Glomerular endothelial cell (primary cell): Measurements from ENCODE around the gene NDUFS6. TPM values are rescaled to one million over a fixed set of nuclear protein-coding genes. Genes with fewer than 3 reads are reported as not detected.
"Not testable (repeated sequence)": the region's sequence is repeated elsewhere in the genome, so short reads cannot be mapped to it uniquely, and the experiment has no call there.

Experiments used
- DNase-seq: peaks from one replicate; pipeline ENCODE4 v3.0.0-alpha.2; 2011; ENCODE audit warnings: low read depth, low spot score; ENCODE audit errors: extremely low read depth
- total RNA-seq: library from RNA; depleted of rRNA; stranded (reverse); fragments of >200 nt; gene quantifications from 2 replicates; pipeline ENCODE4 v1.2.3, GENCODE V29; 2015

The NDUFS6 gene
- total RNA-seq, 1 donor from 2014 or later = 71.9 TPM

DNA sequence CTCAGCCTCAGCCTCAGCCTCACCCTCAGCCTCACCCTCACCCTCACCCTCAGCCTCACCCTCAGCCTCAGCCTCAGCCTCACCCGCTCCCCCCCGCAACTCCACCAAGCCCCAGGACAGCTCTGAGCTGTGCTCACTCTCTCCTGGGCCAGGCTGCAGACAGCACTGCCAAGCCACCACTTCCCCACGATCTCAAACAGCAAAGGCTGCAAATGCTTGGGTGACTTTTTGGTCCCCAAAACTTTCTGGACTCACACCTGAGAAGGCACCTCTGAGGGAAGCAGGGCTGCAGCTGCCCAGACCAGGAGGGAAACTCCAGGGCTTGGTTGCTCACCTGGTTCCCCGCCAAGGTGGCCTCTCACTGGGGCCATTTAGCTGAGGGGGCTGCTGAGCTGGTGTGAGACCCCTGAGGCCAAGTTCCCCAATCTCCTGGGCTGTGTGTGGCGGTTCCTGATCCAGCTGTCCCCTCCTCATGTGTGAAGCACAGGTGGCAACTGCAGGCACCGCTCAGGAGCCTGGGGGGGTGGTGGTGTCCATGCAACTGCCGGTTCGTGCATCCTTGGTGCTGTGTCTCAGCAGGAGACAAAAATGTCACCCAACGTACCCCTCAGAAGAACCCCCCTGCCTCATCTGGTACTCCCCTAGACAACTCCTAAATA lies 19.4 kb upstream of the NDUFS6 start:
- no peak for DNase-seq

DNA sequence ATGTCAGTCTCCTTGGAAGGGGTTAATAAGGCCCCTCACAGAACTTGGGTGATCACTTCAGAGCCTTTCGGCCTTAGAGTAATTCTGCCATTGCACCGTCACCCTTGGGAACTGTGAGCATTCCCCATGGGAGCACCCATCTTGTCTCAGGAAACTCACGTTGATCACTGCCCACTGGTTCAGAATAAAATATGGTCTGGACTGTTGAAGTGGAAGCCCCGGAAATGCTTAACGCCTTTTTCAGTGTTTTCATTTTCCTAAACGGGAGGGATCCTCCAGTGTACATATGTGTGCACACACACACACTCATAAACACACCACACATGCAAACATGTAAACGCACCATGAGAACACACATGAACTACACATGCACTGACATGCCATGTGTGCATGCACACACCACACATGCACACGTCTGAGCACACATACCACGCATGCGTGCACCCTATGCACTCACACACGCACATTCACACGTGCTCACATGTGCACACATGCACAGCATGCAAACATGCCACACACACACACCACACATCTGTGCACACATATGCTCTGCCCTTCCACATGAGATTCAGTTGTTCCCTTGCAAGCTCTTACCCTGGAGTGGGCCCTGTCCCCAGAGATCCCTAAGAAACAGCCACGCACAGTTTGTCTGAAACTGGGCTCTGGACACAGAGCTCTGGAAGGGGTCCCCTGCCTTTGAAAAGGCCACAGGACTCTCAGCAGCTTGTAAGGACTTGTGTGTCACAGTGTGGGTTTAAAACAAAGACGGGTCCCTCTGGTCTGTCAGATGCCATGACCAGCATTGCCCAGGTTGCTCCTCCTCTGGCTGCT lies 18.6 kb upstream of the NDUFS6 start:
- no peak for DNase-seq

DNA sequence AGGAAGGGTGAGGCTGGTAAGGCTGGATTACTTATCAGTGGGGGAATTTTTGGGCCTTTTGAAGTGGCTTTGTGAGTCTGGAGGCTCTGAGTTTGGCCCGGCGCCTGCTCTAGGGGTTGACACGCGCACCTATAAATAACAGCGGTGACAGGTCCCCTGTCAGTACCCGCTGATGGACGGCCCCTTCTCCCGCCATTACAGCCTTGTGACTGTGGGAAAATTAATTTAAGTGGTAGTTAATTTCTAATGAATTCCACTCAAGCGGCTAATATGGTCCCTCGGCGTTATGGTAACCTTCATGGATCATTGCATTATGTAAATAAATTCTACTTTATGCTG lies 18.0 kb upstream of the NDUFS6 start:
- DNase-seq = no peak

DNA sequence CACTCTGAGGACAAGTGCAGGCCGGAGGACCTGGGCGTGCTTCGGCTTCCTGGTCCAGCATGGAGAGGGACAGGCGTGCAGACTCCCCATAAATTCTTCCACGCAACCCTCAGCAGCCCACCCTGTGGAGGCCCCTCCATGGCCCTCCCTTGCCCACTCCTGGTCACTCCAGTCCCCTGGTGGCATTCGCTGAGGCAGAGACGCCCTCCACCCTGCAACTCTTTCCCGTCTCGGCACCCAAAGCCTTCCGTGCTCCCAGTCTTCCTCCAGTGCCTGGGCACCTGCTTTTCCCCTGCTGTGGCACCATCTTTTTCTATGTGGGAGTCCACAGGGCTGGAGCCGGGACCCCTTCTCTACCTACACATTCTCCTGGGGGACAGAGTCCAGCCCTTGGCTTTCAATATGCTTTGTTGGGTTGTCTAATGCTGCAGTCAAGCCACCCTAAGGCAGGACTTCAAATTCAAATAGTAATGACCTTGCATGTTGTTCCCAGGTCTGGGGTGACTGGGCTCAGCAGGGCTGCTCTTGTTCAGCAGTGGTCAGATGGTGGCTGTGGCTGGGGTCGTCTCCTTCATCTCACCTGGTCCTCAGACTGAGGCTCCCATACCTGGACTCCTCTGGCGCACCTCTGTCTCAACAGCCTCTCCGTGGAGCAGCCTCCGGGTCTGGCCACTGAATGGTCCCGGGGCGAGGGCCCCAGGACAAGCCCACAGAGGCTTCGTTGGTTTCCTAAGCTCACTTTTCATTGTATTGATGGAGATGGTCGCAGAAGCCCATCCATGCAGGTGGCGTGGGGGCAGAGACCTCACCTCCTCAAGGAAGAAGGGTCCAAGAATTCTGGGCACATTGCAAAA lies 16.8 kb upstream of the NDUFS6 start:
- no peak for DNase-seq

DNA sequence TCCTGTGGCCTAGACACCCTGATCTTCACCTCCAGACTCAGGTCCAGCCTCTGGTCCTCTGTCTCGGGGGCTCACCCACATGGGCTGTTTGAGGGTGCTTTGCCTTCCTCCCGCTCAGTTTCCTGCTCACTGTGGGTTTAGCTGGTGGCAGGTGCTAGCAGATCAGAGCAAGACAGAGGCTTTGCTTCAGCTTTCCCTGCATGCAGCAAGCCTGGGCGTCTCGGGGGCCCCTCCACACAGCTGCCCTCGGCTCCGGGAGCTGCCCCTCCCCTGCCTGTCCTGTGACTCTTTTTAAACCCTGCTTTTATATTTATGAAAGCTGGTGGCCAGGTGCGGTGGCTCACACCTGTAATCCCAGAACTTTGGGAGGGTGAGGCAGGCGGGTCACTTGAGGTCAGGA lies 16.1 kb upstream of the NDUFS6 start:
- DNase-seq = no peak

DNA sequence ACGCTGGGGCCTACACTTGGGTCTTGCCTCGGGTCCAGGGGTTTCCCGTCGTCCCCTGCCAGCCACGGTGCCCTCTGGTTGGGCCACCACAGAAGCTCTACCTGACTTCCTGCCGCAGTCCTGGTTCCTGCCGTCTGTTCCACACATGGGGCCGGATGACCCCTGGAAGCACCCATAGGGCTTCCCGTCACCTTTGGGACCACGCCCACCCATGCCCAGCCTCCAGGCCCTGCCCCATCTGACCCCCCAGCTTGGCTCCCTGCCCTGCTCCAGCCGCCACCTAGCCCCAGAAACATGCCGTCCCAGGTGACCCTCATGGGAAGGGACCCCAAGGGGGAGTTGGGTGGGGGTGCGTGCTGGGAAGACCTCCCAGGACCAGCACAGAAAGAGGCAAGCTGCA lies 15.2 kb upstream of the NDUFS6 start:
- DNase-seq = no peak

DNA sequence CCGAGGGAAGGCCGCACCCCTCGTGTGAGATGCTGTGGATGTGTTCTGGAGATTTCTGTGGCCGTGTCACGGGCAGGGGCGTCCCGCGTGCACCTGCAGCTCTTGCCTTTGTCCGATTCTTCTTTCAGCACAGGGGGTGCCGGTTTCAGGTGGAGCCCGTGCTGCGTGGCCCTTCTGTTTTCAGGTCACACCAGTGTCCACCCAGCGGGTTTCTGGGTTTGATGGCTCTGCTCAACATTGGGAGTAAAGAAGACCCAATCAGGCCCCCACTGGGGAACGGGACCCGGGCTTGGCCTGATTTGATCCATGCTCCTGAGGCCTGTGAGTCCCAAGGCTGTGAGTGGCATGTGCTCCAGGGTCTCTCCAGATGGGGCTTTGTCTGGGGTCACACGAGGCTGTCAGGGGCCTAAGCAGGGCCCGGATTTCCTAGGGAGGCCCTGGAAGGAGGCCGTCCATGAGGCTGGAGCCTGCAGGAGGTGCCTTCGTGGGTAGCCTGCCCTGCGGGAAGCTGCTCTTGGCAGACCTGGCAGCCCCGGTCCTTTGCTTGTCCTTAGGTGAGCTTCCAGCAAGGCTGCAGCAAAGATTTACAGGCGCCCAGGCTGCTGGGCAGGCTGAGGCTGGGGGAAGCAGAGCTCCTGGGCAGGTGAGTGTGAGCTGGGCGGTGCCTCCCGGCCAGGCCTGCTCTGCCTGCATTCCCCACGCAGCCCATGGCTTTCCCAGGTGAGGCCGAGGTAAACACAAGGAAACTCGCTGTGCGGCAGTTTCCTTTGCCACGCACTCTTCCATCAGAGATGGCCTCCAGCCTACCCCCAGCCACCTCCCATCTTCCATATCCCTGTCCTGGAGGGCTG lies 14.4 kb upstream of the NDUFS6 start:
- DNase-seq = no peak

DNA sequence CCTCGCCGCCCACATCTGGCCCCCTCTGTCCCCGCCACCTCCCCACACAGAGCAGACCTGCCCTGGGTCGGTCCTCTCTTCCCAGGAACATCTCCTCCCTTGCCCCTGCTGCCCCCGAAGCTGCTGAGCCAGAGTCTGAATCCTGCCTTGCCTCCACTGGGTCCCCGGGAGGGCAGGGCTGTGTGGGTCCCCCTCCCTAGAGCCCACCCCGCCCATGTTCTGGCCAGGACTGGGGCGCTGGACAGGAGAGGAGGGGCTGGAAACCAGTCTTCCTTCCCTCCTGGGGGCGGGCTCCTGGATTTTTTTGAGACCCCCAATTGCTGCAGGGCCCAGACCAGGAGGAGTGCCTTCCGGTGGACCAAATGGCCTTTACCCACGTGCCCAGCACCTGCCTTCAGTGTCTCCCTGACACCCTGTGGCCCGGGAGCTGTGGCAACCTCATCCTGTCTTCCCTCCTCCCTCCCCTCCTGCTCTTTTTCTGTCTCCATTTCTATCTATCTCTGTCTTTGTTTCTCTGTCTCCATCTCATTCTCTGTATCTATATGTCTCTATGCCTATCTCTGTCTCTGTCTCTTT lies 13.6 kb upstream of the NDUFS6 start:
- DNase-seq = no peak

DNA sequence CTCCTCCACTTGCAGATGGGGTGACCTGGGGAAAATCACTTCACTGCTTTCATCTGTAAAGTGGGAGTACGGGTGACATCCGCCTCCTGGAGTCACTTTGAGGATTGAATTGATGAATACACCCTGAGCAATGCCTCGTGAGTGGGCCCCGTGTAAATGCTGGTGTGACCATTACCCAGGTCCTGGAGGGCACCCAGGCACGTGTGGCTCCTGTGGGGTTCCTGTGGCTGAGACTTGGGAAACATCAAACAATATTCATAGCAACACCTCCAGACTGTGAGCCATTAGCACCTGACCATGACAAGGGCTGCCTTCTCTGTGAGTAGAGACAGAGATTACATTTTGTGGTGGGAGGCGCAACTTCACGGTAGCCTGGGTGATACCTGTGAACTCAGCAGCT lies 13.0 kb upstream of the NDUFS6 start:
- DNase-seq = no peak

DNA sequence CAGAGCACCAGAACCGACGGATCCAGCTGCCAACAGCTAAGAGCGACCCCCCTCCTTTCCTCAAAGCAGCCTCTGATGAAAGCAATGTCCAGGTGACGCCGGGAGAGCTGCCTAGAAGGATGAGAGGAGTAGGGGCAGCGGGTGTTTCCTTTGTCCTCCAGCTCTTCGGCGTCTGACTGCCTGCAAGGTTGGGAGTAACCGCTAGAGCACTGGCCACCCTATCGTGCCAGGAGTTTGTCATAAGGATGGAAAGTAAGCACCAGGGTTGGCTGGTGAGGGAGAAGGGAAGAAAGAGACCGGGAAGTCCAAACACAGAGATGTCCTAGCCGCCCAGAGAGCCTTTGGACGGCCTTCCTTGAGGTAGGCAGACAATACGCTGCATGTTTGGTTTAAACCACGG lies 12.4 kb upstream of the NDUFS6 start:
- DNase-seq = no peak

DNA sequence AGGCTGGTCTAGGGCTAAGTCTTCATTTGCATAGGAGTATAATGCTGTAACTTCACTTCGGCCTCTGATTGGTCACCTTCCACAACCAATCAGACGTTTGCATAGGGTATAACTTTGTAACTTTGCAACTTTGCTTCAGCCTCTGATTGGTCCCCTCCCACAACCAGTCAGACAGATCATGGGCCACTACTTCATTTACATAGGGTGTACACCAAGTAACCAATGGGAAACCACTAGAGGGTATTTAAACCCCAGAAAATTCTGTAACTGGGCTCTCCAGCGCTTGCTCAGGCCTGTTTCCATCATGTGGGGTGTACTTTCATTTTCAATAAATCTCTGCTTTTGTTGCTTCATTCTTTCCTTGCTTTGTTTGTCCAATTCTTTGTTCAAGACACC lies 11.8 kb upstream of the NDUFS6 start:
- not testable (repeated sequence) for DNase-seq

DNA sequence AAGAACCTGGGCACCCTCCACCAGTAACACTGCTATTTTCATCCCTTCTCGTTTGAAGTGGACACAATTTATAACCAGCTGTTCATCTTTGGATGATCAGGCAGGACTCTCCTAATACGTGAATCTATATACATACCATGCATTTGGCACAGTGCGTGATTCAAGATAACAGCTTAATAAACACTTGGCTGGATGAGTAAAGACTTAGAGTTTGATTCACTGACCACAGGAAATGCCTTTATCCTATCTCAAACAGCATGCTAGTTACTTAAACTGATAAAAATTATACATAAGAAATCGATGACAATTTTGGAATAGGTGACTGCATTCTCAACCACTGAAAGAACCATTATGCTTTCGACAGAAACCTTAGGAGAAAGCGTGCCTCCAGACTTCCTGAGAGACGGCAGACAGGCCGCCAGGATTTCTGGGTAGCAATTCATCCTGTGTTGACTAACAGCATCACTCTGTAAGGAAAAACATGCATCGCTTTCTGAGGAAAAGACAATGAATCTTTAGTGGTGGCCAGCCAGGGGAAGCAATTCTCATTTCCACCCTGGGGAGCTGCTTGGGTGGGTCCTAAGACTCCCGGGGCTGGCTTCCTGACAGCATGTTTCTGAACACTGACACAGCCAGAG lies 11.3 kb upstream of the NDUFS6 start:
- DNase-seq = no peak

DNA sequence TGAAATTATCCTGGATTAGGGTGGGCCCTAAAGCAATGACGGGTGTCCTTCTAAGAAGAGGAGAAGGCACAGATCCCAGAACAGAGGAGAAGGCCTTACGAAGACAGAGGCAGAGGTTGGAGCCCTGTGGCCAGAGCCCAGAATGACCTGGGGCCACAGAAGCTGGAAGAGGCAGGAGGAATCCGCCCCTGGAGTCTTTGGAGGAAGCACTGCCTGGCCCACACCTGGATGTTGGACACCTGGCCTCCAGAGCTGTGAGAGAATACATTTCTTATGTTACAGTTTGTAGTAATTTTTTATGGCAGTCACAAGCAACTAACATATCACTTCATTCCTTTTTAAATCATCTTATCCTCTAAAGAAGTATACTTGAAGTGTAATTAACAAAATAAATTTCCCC lies 10.0 kb upstream of the NDUFS6 start:
- no peak for DNase-seq

DNA sequence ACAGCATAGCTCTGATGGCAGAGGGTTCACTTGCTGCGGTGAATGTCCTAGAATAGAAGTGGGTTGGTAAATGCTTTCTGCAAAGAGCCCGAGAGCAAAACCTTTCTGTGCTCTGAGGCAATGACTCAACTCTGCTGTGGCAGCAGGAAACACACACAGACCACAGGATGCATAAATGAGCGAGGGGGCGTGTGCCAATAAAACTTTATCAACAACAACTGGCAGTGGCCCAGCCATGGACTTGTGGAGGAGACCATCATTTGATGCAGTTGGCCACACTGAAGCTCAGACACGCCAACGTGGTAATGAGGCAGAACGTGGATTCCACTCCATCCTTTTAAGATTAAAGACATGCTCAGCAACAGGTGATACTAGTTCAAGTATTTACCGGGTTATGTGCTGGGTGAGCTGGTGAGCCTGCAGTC lies 8.4 kb upstream of the NDUFS6 start:
- DNase-seq = peak; percentile 61

DNA sequence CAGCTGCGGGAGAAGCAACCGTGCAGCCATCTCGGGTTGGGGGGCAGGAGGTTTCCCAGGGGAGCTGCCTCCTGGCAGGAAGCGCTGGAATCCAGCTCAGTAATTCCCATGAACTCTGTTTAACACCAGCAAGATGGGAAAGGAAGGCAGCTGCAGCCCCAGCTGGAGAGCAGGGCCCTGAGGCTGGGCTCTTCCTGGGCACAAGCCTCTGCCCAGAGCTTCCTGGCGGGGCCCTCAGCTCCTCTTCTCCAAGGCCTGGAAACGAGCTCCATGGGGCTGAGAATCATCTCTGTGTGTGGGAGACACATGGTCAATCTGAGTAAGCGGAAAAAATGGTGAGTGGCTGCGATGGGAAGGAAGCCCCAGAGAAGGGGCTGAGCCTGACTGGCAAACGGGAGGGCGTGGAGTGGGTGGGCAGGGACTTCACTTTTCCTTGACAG lies 7.9 kb upstream of the NDUFS6 start:
- DNase-seq = no peak

DNA sequence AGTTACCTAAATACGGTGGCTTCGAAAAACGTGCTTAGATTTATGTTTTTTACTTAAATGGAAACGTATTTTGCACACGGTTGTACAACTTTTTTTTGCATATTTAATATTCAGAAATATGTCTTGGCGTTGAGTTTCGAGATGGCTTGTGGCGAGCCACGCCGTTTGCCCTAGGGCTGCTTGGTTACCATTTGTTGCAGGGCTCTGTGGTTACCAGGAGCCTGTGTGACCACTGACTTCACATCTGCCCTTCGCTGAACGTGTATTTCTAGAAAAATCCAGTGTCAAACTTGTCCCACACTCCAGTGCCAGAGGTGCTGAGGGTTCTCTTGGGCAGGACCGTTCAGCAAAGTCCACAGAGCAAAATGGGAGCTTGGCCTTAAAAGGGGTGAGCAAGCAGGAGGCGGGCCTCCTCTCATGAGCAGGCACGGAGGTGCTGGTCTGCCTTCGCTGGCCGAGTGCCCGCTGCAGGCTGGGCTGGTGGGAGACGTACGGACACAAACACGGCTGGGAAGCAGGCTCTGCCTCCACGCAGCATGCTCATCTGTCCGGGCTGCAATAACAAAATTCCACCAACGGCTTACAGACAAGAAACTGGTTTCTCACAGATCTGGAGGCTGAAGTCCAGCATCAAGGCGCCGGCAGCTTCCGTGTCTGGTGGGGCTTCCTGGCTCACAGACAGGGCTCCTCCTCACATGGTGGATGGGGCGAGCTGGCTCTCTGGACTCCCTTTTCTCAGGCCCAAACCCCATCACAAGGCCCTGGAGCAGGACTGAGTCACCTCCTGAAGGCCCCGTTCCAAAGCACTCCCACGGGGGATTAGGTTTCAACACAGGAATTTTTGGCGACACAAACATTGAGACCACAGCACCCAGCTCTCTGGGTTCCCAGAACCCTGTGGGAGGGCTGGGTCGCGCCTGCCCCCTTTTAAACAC lies 7.0 kb upstream of the NDUFS6 start:
- DNase-seq = no peak

DNA sequence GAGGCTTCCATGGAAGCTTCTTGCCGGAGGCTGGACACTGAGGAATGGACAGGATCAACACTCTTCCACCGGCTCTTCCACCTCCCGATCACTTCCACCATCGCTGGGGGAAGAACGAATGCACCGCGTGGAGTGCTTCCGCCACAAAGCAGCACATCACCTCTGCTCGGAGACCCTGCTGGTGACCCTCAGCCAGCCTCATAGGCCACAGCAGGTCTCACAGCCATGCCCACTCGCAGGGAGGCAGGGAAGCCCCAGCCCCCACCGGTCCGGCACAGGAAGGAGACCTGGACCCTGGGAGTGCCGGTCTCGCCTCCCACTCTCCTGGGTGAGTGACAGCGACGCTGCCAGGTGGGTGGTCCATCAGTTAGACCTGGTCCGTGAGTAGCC lies 6.3 kb upstream of the NDUFS6 start:
- no peak for DNase-seq

DNA sequence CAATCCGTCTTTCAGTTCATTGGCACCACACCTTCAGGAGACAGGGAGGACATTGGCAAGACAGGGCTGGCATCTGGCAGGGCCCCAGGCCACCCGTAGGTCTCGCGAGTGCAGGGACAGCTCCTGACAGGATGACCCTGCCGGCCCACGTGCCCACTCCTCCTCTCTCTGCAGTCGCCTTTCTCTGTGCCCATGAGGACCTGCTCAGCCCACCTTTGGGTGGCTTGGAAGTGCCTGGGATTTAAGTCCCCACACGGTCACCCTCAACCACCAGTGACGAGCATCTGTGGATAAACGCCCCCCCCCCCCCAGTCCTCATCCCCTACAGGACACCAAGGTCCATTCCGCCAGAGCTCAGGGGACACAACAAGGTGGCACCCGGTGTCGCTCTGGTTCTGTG lies 5.7 kb upstream of the NDUFS6 start:
- DNase-seq = no peak

DNA sequence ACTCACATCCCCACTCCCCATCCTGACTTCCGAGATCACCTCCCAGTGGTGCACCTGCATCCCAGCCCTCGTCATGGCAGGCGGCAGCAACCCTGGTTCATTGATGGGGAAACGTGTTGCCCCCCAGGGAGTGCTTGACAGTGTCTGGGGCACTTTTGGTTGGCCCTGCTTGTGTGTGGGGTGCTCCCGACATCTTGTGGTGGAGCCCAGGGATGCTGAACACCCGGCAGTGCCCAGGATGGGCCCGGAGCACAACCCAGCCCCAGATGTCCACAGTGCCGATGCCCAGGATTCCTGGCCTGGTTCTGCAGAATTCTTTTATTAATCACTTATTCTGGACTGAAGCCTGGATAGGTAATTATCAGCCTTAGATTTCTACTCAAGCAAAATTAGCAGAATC lies 5.3 kb upstream of the NDUFS6 start:
- DNase-seq = no peak
